T-helper 2 cell treated with Interferon-gamma antibody and Interleukin-4, amounts not matched to agents 5 μg/mL and 100 μg/mL, for 36 hours (primary cell): ENCODE results near the gene CDR2.

Experiments used
- DNase-seq: peaks from one replicate; pipeline ENCODE4 v3.0.0; 2021; ENCODE audit warnings: low spot score
- H3K27ac Mint-ChIP-seq: one replicate; pipeline ENCODE4 v1.8.0; 2021; ENCODE audit warnings: mild to moderate bottlenecking, mixed read lengths
- H3K27me3 Mint-ChIP-seq: one replicate; pipeline ENCODE4 v1.8.0; 2021; ENCODE audit warnings: low read depth, mixed read lengths
- H3K36me3 Mint-ChIP-seq: one replicate; pipeline ENCODE4 v1.8.0; 2021; ENCODE audit warnings: low read depth, mixed read lengths
- H3K4me1 Mint-ChIP-seq: one replicate; pipeline ENCODE4 v1.8.0; 2021; ENCODE audit warnings: low read depth, mixed read lengths
- H3K4me3 Mint-ChIP-seq: one replicate; pipeline ENCODE4 v1.8.0; 2022; ENCODE audit warnings: mild to moderate bottlenecking, moderate library complexity, mixed read lengths
- H3K9me3 Mint-ChIP-seq: one replicate; pipeline ENCODE4 v1.8.0; 2021; ENCODE audit warnings: mixed read lengths

Gene CDR2

GRCh38 chr16:22394121-22394520, 19.7 kb upstream of the CDR2 start:
- H3K36me3 Mint-ChIP-seq: peaks cover 3% of the 10 kb centered on the region
- no peak overlapping the region for H3K27ac Mint-ChIP-seq
- no peaks in the 10 kb centered on the region for H3K27me3 Mint-ChIP-seq
- H3K4me3 Mint-ChIP-seq: no peak overlapping the region
- peaks cover 4% of the 10 kb centered on the region for H3K4me1 Mint-ChIP-seq
- DNase-seq: no peak
- no peaks in the 10 kb centered on the region for H3K9me3 Mint-ChIP-seq

GRCh38 chr16:22388101-22388644, 13.8 kb upstream of the CDR2 start:
- no peaks in the 10 kb centered on the region for H3K9me3 Mint-ChIP-seq
- H3K4me1 Mint-ChIP-seq: peaks cover 2% of the 10 kb centered on the region
- no peak overlapping the region for H3K4me3 Mint-ChIP-seq
- DNase-seq: no peak
- peaks cover 2% of the 10 kb centered on the region for H3K36me3 Mint-ChIP-seq
- no peak overlapping the region for H3K27ac Mint-ChIP-seq
- no peaks in the 10 kb centered on the region for H3K27me3 Mint-ChIP-seq

- Mint-ChIP-seq H3K9me3 (no peaks in the 10 kb centered on the region), H3K4me1 (peaks cover 4% of the 10 kb centered on the region), H3K36me3 (peaks cover 2% of the 10 kb centered on the region), H3K27ac (no peak overlapping the region), H3K4me3 (no peak overlapping the region), H3K27me3 (no peaks in the 10 kb centered on the region)
- DNase-seq: no peak
Observed at GRCh38 chr16:22386976-22387375, 12.6 kb upstream of the CDR2 start.

- no peak overlapping the region for H3K4me3 Mint-ChIP-seq
- no peaks in the 10 kb centered on the region for H3K9me3 Mint-ChIP-seq
- H3K27ac Mint-ChIP-seq: no peak overlapping the region
- H3K27me3 Mint-ChIP-seq: no peaks in the 10 kb centered on the region
- DNase-seq: no peak
- H3K36me3 Mint-ChIP-seq: peaks cover 2% of the 10 kb centered on the region
- peaks cover 11% of the 10 kb centered on the region for H3K4me1 Mint-ChIP-seq
Observed at GRCh38 chr16:22385196-22385595, 10.8 kb upstream of the CDR2 start.

- H3K27me3 Mint-ChIP-seq: no peaks in the 10 kb centered on the region
- no peaks in the 10 kb centered on the region for H3K9me3 Mint-ChIP-seq
- H3K4me1 Mint-ChIP-seq: peaks cover 11% of the 10 kb centered on the region
- no peak for DNase-seq
- no peak overlapping the region for H3K27ac Mint-ChIP-seq
- H3K36me3 Mint-ChIP-seq: peaks cover 2% of the 10 kb centered on the region
- no peak overlapping the region for H3K4me3 Mint-ChIP-seq
Observed at GRCh38 chr16:22383827-22384226, 9.4 kb upstream of the CDR2 start.

- Mint-ChIP-seq H3K36me3 (peaks cover 2% of the 10 kb centered on the region), H3K9me3 (no peaks in the 10 kb centered on the region), H3K27ac (peak overlapping the region; percentile 0), H3K4me3 (peak overlapping the region; percentile 38), H3K4me1 (peaks cover 14% of the 10 kb centered on the region), H3K27me3 (no peaks in the 10 kb centered on the region)
- DNase-seq: no peak
Observed at GRCh38 chr16:22381392-22381791, 7.0 kb upstream of the CDR2 start.

- Mint-ChIP-seq H3K27me3 (no peaks in the 10 kb centered on the region), H3K4me3 (no peak overlapping the region), H3K27ac (no peak overlapping the region), H3K9me3 (no peaks in the 10 kb centered on the region), H3K36me3 (peaks cover 2% of the 10 kb centered on the region), H3K4me1 (peaks cover 15% of the 10 kb centered on the region)
- DNase-seq: no peak
Observed at GRCh38 chr16:22380529-22380928, 6.1 kb upstream of the CDR2 start.

- H3K4me1 Mint-ChIP-seq: peaks cover 20% of the 10 kb centered on the region
- no peaks in the 10 kb centered on the region for H3K27me3 Mint-ChIP-seq
- no peaks in the 10 kb centered on the region for H3K36me3 Mint-ChIP-seq
- no peaks in the 10 kb centered on the region for H3K9me3 Mint-ChIP-seq
- no peak for DNase-seq
- no peak overlapping the region for H3K27ac Mint-ChIP-seq
- H3K4me3 Mint-ChIP-seq: no peak overlapping the region
Observed at GRCh38 chr16:22379656-22380055, 5.2 kb upstream of the CDR2 start.

- Mint-ChIP-seq H3K27ac (no peak overlapping the region), H3K27me3 (no peaks in the 10 kb centered on the region), H3K4me3 (peak overlapping the region; percentile 44), H3K4me1 (peaks cover 26% of the 10 kb centered on the region), H3K36me3 (peaks cover 18% of the 10 kb centered on the region), H3K9me3 (no peaks in the 10 kb centered on the region)
- no peak for DNase-seq
Observed at GRCh38 chr16:22375963-22376640, 1.7 kb upstream of the CDR2 start.

- DNase-seq: no peak
- no peaks in the 10 kb centered on the region for H3K9me3 Mint-ChIP-seq
- peaks cover 22% of the 10 kb centered on the region for H3K36me3 Mint-ChIP-seq
- H3K4me1 Mint-ChIP-seq: peaks cover 29% of the 10 kb centered on the region
- peak overlapping the region; percentile 96 for H3K4me3 Mint-ChIP-seq
- no peak overlapping the region for H3K27ac Mint-ChIP-seq
- H3K27me3 Mint-ChIP-seq: no peaks in the 10 kb centered on the region
Observed at GRCh38 chr16:22375117-22375962, 921 bp upstream of the CDR2 start.

GRCh38 chr16:22373662-22374310, 633 bp downstream of the CDR2 start:
- Mint-ChIP-seq H3K27ac (peak overlapping the region; percentile 92), H3K4me1 (peaks cover 42% of the 10 kb centered on the region), H3K36me3 (peaks cover 29% of the 10 kb centered on the region), H3K9me3 (no peaks in the 10 kb centered on the region), H3K4me3 (peak overlapping the region; percentile 99), H3K27me3 (no peaks in the 10 kb centered on the region)
- DNase-seq: peak; percentile 31

- peak overlapping the region; percentile 92 for H3K27ac Mint-ChIP-seq
- H3K4me1 Mint-ChIP-seq: peaks cover 46% of the 10 kb centered on the region
- peaks cover 33% of the 10 kb centered on the region for H3K36me3 Mint-ChIP-seq
- H3K4me3 Mint-ChIP-seq: peak overlapping the region; percentile 99
- DNase-seq: no peak
- H3K27me3 Mint-ChIP-seq: no peaks in the 10 kb centered on the region
- no peaks in the 10 kb centered on the region for H3K9me3 Mint-ChIP-seq
Observed at GRCh38 chr16:22372882-22373661, 1.3 kb downstream of the CDR2 start.

GRCh38 chr16:22370038-22370820, 4.2 kb downstream of the CDR2 start:
- DNase-seq: no peak
- Mint-ChIP-seq H3K4me3 (peak overlapping the region; percentile 39), H3K27me3 (no peaks in the 10 kb centered on the region), H3K9me3 (peaks cover 8% of the 10 kb centered on the region), H3K27ac (peak overlapping the region; percentile 47), H3K4me1 (peaks cover 60% of the 10 kb centered on the region), H3K36me3 (peaks cover 53% of the 10 kb centered on the region)
